ENCODE results near the gene PIN1.
"Not testable (repeated sequence)": the region's sequence is repeated elsewhere in the genome, so short reads cannot be mapped to it uniquely, and the experiment has no call there.

Gene PIN1

DNA sequence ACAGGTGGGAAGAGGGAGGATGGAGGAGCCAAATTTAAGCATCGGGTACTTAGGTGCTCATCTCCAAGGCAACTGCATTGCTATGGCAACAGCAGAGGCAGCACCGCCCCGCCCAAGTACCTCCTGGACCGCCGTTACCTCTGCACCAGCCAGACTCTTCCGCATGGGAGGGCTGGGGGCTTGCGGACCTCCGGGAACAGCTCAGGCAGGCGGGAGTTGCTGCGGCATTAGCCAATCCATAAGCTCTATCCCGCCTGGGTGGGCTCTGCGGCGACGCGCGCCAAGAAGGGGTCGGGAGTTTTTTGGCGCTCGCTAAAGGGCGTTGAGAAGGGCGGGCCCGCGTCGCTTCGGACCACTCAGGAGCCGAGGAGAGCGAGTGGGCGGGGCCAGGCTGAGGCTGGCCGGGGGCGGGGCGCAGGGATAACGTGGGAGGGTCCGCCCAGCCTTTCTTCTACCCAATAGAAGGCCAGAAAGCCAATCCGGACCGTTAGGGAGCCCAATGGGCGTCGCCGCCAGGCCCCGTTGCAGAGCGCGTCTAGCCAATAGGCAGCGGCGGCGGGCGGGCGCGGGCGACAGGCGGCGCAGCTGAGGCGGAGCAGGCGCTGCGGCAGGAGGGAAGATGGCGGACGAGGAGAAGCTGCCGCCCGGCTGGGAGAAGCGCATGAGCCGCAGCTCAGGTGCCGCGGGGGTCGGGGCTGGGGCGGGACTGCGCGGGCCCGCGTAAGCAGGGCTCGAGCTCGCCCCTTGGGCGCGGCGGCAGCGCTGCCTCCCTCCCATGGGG is at the start of gene PIN1:
Gene PIN1 (plus strand): TSS at position 593 of the 781 bp plus-strand sequence. CDS start 27 bp downstream, at position 620.
- peak; percentile 99 for DNase-seq

DNA sequence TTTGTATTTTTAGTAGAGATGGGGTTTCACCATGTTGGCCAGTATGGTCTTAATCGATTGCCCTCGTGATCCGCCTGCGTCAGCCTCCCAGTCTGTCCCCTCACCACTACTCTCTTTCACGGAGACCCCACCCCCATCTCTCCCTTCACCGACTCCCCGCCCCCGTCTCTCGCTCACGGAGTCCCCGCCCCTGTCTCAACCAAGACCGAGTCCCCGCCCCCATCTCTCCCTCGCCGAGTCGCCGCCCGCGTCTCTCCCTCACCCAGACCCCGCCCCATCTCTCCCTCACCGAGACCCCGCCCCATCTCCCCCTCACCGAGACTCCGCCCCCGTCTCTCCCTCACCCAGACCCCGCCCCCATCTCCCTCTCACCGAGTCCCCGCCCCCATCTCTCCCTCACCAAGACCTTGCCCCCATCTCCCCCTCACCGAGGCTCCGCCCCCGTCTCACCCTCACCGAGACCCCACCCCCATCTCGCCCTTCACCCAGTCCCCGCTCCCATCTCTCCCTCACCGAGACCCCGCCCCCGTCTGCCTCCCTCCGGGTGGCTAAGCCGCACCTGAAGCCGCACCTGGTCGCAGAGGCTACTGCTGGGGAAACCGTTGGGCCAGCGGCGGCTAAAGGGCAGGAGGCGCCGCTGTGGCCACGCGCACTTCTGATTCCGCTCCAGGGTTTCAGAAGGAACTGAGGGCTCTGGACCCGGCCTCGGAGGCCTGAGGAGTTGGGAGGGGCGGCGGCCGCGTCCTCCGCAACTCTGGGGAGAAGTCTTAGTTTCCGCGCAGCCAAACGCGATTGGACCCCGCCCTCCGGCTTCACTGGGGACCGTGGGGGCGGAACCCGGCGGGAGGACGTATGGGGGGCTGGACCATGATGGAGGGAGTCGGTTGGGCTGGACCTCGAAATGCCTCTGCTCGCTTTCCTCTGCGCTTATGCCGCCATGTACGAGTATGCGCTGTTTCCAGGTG is 49.5 kb upstream of the PIN1 start:
- DNase-seq: peak; percentile 97

DNA sequence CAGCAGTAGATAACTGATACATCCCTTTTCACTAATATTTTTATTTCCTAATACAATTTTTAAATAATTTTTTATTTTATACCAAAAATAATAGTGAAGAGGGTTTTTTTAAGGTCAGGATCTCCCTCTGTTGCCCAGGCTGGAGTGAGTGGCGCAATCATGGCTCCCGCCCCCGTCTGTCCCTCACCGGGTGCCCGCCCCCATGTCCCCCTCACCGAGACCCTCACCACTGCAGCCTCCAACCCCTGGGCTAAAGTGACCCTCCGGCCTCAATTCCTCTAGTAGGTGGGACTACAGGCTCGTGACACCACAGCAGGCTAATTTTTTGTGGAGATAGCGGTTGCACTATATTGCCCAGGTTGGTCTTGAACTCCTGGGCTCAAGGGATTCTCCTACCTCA is 48.8 kb upstream of the PIN1 start:
- DNase-seq: no peak

DNA sequence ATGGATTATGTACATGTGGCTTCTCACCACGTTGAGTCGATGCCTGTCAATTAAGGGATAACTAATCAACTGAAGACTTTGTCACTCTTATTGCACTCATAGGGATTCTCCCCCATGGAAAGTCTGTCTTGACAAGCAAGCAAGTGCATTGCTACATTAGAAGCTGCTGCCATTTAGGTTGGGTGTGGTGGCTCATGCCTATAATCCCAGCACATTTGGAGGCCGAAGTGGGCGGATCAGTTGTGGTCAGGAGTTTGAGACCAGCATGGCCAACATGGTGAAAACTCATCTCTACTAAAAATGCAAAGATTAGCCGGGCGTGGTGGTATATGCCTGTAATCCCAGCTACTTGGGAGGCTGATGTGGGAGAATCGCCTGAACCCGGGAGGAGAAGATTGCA is 48.3 kb upstream of the PIN1 start:
- DNase-seq: no peak

DNA sequence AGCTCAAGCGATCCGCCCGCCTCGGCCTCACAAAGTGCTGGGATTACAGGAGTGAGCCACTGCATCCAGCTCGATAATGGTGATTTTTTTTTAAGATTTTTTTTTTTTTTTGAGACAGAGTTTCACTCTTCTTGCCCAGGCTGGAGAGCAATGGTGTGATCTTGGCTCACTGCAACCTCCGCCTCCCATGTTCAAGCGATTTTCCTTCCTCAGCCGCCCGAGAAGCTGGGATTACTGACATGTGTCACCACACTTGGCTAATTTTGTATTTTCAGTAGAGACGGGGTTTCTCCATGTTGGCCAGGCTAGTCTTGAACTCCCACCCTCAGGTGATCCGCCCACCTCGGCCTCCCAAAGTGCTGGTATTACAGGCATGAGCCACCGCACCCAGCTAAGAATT is 46.5 kb upstream of the PIN1 start:
- DNase-seq: not testable (repeated sequence)

DNA sequence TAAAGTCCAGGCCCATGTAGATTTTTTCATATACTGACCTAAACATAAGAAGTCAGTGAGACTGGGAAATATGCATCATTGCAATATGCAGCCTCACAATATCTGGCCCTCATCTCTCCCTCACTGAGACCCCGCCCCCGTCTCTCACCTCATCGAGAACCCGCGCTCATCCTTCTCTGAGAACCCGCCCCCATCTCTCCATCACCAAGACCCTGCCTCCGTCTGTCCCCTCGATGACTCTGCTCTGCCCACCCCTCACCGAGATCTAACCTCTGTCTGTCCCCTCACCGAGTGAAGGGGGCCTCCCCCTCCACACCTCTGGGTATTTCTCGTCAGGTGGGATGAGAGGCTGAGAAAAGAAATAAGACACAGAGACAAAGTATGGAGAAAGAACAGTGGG is 46.1 kb upstream of the PIN1 start:
- DNase-seq: no peak

DNA sequence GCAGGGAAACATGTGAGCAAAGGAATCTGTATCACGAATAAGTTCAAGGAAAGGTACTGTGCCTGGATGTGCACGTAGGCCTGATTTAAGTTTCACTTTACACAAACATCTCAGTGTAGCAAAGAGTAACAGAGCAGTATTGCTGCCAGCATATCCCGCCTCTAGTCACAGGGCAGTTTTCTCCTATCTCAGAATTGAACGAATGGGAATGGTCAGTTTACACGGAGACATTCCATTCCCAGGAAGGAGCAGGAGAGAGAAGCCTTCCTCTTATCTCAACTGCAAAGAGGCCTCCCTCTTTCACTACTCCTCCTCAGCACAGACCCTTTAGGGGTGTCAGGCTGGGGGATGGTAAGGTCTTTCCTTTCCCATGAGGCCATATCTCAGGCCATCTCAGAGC is 45.5 kb upstream of the PIN1 start:
- not testable (repeated sequence) for DNase-seq

DNA sequence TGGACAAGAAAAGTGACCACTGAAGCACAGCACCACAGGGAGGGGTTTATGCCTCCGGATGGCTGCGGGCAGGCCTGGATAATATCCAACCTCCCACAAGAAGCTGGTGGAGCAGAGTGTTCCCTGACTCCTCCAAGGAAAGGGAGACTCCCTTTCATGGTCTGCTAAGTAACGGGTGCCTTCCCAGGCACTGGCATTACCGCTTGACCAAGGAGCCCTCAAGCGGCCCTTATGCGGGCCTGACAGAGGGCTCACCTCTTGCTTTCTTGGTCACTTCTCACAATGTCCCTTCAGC is 44.1 kb upstream of the PIN1 start:
- not testable (repeated sequence) for DNase-seq

DNA sequence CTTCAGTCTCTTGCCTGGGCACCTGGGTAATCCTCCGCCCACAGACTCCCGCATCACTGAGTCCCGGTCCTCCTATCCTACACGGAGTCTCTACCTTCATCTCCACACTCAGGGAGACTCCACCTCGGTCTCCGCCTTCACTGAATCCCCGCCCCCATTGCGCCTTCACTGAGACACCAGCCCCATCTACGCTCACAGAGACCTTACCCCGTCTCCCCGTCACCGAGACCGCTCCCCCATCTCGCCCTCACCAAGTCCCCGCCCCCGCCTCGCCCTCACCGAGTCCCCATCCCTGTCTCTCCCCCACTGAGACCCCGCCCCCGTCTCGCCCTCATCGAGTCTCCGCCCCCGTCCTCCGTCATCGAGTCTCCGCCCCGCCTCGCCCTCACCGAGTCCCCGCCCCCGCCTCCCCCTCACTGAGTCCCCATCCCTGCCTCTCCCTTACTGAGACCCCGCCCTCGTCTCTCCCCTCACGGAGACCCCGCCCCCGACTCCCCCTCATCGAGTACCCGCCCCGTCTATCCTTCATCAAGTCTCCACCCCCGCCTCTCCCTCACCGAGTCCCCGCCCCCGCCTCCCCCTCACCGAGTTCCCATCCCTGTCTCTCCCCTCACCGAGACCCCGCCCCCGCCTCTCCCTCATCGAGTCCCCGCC is 43.4 kb upstream of the PIN1 start:
- peak; percentile 89 for DNase-seq

DNA sequence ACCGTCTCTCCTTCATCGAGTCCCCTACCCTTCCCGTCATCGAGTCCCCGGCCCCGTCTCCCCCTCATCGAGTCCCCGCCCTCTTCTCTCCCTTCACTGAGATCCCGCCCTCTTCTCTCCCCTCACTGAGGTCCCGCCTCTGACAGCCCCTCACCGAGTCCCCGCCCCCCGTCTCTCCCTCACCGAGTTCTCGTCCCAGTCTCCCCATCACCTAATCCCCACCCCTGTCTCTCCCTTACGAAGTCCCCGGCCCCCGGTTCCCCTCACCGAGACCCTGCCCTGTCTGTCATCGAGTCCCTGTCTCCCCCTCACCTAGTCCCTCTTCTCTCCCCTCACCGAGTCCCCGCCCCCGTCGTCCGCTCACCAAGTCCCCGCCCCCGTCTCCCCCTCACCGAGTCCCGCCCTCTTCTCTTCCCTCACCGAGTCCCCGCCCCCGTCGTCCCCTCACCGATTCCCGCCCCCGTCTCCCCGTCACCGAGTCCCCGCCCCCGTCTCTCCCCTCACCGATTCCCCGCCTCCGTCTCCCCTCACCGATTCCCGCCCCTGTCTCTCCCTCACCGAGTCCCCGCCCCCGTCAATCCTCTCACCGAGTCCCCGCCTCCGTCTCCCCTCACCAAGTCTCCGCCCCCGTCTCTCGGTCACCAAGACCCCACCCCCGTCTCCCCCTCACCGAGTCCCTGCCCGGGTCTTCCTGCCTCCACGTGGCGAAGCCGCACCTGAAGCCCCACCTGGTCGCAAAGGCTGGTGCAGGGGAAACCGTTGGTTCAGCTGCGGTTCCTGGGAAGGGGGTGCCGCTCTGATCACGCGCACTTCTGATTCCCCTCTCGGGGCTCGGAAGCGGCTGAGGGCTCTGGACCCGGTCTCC is 42.7 kb upstream of the PIN1 start:
- DNase-seq: peak; percentile 89

DNA sequence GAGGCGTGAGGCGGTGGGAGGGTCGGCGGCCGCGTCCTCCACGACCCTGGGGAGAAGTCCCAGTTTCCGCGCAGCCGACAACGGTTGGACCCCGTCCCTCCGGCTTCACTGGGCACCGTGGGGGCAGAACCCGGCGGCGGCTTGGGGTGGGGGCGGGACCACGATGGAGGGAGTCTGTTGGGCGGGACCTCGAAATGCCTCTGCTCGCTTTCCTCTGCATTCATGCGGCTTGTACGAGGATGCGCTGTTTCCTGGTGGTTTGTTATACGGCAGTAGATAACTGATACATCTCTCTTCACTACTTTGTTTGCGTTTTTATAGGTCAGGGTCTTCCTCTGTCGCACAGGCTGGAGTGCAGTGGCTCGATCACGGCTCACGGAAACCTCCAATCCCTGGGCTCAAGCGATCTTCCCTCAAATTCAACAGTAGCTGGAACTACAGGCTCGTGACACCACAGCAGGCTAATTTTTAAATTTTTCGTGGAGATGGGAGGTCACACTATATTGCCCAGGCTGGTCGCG is 42.0 kb upstream of the PIN1 start:
- DNase-seq: peak; percentile 64

DNA sequence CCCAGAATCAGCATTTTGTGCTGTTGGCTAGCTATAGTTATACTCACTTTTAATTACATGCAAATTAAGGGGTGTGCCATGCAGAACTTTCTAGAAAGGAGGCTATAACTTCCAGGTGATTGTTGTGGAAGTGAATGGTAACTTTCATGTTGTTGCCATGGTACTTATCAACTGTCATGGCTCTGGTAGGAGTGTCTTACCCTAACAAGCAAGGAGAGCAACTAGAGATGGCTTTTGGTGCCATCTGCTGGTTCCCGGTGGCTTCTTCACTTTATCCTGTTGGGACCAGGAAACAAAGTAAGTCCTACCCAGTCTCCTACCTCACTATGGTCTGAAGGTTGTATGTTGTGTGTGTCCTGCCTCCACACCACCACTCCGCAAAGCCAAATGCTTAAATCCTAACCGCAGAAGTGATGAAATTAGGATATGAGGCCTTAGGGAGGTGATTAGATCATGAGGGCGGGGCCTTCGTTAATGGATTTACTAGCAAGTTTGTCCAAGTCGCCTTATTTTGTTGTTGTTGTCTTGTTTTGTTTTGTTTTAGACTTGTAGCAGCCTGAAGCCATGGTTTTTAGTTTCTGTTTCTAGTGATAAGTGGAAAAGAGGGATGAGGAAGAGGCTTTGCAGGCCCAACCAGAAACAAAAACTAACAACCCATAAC is 38.9 kb upstream of the PIN1 start:
- DNase-seq: peak; percentile 86

DNA sequence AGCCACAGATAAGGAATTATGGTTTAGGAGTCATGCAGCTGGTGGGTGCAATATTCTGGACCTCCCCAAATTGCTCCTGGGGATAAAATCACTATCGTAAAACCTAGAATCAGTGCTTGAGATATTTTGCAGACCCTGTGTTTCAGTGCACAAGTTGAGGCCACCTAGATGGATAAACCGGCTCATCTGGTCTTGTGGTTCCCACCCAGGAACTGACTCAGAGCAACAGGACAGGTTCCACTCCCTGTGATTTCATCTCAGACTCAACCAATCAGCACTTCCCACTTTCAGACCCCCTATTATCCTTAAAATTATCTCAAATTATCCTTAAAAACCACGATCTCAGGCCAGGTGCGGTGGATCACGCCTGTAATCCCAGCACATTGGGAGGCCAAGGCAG is 37.2 kb upstream of the PIN1 start:
- DNase-seq: no peak

DNA sequence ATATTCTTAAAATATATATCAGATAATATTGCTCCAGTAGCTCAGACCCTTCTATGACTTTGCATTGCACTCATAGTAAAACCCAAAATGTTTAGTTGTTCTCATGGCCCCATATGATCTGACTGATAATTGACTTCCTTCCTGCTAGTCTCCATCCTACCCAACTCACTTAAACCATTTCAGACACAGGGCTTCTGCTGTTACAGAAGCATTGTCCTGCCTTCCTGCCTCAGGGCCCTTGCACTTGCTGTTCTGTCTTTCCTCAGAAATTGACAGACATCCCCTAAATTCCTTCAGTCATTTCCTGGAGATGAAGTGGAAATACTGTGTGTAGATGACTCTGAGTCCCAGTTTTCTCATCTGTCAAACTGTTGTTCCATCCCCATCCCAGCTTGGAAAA is 36.0 kb upstream of the PIN1 start:
- no peak for DNase-seq

DNA sequence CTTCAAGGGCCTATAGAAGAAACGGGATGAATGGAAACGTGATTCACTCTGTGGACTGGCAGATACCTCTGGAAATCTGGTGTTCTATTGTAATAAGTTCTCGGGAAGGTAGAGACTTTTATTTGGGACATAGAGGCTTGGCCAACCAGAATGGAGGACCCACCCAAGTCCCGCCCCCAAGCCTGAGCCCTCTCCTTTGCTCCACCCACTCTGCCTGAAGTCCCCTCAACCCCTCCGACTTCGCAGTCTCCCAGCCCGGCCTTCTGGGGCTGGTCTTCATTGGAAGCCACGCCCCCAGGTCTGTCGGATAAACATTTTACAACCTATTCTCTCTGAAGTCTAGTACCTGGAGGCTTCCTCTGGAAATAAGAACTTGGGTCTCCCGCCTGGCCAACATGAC is 33.1 kb upstream of the PIN1 start:
- DNase-seq: no peak

DNA sequence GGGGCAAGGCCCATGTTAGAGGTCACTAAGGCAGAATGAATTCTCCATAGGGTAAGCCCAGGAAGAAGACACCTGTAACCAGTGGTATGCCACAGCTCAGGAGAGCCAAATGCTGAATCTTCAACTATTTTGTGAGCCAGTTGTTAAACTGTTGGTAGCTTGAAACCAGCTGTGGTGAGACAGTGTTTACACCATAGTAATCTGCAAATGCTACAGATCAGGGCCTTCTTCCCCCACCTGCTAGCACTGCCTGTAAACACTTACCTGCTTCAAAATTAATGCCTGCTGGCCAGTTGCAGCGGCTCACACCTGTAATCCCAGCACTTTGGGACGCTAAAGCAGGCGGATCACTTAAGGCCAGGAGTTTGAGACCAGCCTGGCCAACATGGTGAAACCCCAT is 28.3 kb upstream of the PIN1 start:
- DNase-seq: no peak

DNA sequence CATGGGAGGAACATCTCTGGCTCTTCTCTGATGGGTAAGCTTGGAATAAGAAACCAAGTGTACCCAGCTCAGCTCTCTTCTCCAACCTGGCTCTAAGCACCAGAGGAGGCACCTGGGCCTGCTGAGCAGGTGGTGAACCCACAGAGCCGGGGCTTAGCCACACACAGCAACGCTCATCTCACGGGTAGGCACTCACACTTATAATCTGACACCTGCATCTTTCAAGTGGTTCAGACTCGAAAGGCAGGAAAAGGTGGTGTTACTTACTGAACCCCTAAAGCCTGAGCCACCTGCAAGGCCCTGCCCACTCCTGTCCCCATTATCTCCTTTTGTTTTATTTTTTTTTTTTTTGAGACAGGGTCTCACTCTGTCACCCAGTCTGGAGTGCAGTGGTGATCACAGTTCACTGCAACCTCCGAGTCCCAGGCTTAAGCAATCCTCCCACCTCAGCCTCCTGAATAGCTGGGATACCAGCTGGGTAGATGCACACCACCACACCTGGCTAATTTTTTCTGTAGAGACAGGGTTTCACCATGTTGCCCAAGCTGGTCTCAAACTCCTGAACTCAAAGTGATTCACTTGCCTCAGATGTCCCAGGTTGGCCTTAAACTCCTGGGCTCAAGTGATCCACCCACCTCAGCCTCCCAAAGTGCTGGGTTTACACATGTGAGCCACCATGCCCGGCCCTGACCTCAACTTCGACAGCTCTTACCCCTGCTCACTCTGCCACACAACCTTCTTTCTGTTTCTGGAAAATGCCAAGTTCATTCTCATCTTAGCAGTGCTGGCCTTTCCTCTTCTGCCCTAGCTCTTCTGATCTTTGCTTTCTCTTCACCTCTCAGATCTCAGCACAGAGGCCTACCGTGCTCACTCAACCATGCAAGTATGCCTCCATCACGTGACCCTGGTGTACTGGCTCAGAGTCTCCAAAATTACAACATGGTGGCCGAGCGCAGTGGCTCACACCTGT is 26.0 kb upstream of the PIN1 start:
- DNase-seq: no peak

DNA sequence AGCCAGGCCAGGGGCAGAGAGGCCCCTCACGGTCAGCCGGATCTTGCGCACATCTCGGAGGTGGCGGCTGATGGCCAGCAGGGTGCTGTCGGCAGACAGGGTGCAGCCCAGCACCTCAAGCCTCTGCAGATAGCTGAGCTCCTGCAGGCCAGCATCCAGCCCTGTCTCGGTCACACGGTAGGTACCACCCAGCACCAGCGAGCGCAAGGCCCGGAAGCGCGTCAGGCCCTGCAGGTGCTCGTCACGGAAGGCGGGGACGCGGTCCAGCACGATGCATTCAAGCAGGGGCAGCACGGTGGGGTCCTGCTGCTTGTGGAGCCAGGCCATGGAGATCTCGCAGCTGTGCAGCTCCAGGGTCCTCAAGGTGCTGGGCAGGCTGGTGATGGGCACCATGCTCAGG is 24.0 kb upstream of the PIN1 start:
- no peak for DNase-seq

DNA sequence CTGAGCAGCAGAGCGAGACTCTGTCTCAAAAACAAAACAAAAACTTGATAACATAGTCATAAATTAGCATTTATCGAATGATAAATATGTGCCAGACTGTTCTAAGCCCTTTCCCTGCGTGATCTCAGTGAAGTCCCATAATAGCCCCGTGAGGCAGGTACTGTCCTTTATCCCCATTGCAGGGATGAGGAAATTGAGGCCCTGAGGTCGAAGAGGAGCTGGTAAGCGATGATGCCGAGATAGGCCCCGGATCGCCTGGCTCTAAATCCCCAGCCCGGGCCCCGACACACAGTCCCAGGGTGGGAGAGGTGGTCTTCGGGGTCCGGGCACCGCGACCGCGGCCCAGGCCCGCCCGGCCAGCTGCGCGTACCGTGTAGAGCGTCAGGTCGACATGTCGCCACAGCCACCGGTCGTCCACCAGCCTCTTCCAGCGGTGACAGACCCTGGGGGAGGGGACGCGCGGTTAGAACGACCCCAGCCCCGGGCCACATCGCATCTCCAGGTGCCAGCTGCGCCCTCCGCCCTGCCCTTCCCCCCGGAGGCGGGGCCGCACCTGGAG is 16.9 kb upstream of the PIN1 start:
- no peak for DNase-seq
